H9 (cell line): Measurements from ENCODE around the gene SYNE2. TPM values are rescaled to one million over a fixed set of nuclear protein-coding genes. Genes with fewer than 3 reads are reported as not detected.

Experiments used
- DNase-seq: peaks from one replicate; pipeline ENCODE4 v3.0.0-alpha.2; 2017
- H2AFZ ChIP-seq: one replicate; pipeline ENCODE4 v1.6.1; 2013; ENCODE audit warnings: mild to moderate bottlenecking, low read length, control low read depth, moderate library complexity
- H2AK5ac ChIP-seq: 2 replicates; pipeline ENCODE4 v1.6.1; 2013; ENCODE audit warnings: low read length, control low read depth, mixed read lengths; ENCODE audit not compliant: insufficient read length
- H2BK120ac ChIP-seq: one replicate; pipeline ENCODE4 v1.6.1; 2013; ENCODE audit warnings: low read depth, mild to moderate bottlenecking, low read length, control low read depth, inconsistent platforms; ENCODE audit not compliant: poor library complexity, severe bottlenecking
- H2BK12ac ChIP-seq: 2 replicates; pipeline ENCODE4 v1.6.1; 2013; ENCODE audit warnings: low read length, control low read depth, mixed read lengths, low read depth; ENCODE audit not compliant: insufficient read length
- H2BK15ac ChIP-seq: 2 replicates; pipeline ENCODE4 v1.6.1; 2013; ENCODE audit warnings: low read depth, low read length, control low read depth
- H2BK20ac ChIP-seq: one replicate; pipeline ENCODE4 v1.6.1; 2013; ENCODE audit warnings: low read depth, mild to moderate bottlenecking, low read length, control low read depth, inconsistent platforms; ENCODE audit not compliant: poor library complexity, severe bottlenecking
- H2BK5ac ChIP-seq: 2 replicates; pipeline ENCODE4 v1.6.1; 2013; ENCODE audit warnings: low read length, control low read depth, mixed read lengths; ENCODE audit not compliant: insufficient read length
- H3K14ac ChIP-seq: 2 replicates; pipeline ENCODE4 v1.6.1; 2013; ENCODE audit warnings: low read length, control low read depth; ENCODE audit not compliant: insufficient read depth
- H3K18ac ChIP-seq: 2 replicates; pipeline ENCODE4 v1.6.1; 2013; ENCODE audit warnings: low read depth, mild to moderate bottlenecking, mixed read lengths, low read length, control low read depth; ENCODE audit not compliant: insufficient read length
- H3K23ac ChIP-seq: 2 replicates; pipeline ENCODE4 v1.6.1; 2013; ENCODE audit warnings: low read length, control low read depth, mixed read lengths, low read depth; ENCODE audit not compliant: insufficient read length
- H3K23me2 ChIP-seq: 2 replicates; pipeline ENCODE4 v1.6.1; 2013; ENCODE audit warnings: low read depth, mild to moderate bottlenecking, mixed read lengths, low read length, control low read depth; ENCODE audit not compliant: insufficient read length, poor library complexity, severe bottlenecking
- H3K27ac ChIP-seq: 2 replicates; pipeline ENCODE4 v1.5.1; 2013; ENCODE audit warnings: low read length, control low read depth, mixed read lengths, low read depth; ENCODE audit not compliant: insufficient read length
- H3K27me3 ChIP-seq: 2 replicates; pipeline ENCODE4 v1.6.1; 2013; ENCODE audit warnings: low read length, control low read depth, inconsistent platforms; ENCODE audit not compliant: insufficient read depth
- H3K4ac ChIP-seq: 2 replicates; pipeline ENCODE4 v1.6.1; 2013; ENCODE audit warnings: low read depth, mild to moderate bottlenecking, control low read depth, inconsistent platforms, low read length, moderate library complexity
- H3K4me1 ChIP-seq: 2 replicates; pipeline ENCODE4 v1.6.1; 2013; ENCODE audit warnings: low read length, control low read depth, inconsistent platforms; ENCODE audit not compliant: insufficient read depth
- H3K4me2 ChIP-seq: 2 replicates; pipeline ENCODE4 v1.6.1; 2013; ENCODE audit warnings: low read length, control low read depth, mixed read lengths; ENCODE audit not compliant: insufficient read length, insufficient read depth
- H3K56ac ChIP-seq: 2 replicates; pipeline ENCODE4 v1.6.1; 2013; ENCODE audit warnings: low read depth, mild to moderate bottlenecking, mixed read lengths, low read length, control low read depth; ENCODE audit not compliant: insufficient read length
- H3K79me1 ChIP-seq: 2 replicates; pipeline ENCODE4 v1.6.1; 2013; ENCODE audit warnings: low read depth, mild to moderate bottlenecking, moderate library complexity, low read length, control low read depth, inconsistent platforms; ENCODE audit not compliant: insufficient read depth, poor library complexity, severe bottlenecking
- H3K79me2 ChIP-seq: 2 replicates; pipeline ENCODE4 v1.6.1; 2013; ENCODE audit warnings: low read length, control low read depth, inconsistent platforms; ENCODE audit not compliant: insufficient read depth
- H3K9ac ChIP-seq: 2 replicates; pipeline ENCODE4 v1.6.1; 2013; ENCODE audit warnings: low read length, control low read depth, mixed read lengths; ENCODE audit not compliant: insufficient read length; ENCODE audit errors: extremely low read depth
- H3K9me3 ChIP-seq: one replicate; pipeline ENCODE4 v1.6.1; 2013; ENCODE audit warnings: low read depth, low read length, inconsistent platforms; ENCODE audit not compliant: control insufficient read depth
- H3T11ph ChIP-seq: one replicate; pipeline ENCODE4 v1.6.1; 2013; ENCODE audit warnings: mild to moderate bottlenecking, low read length, control low read depth, inconsistent platforms
- H4K20me1 ChIP-seq: one replicate; pipeline ENCODE4 v1.6.1; 2013; ENCODE audit not compliant: control insufficient read depth, insufficient read length, insufficient read depth
- H4K5ac ChIP-seq: 2 replicates; pipeline ENCODE4 v1.6.1; 2013; ENCODE audit warnings: low read depth, mild to moderate bottlenecking, mixed read lengths, low read length, control low read depth; ENCODE audit not compliant: insufficient read length
- H4K8ac ChIP-seq: replicated peaks from 2 replicates; pipeline ENCODE4 v1.6.1; 2013; ENCODE audit warnings: low read length, control low read depth, mixed read lengths, low read depth; ENCODE audit not compliant: insufficient read length
- H4K91ac ChIP-seq: 2 replicates; pipeline ENCODE4 v1.6.1; 2013; ENCODE audit warnings: low read depth, mild to moderate bottlenecking, moderate library complexity, mixed read lengths, low read length, control low read depth; ENCODE audit not compliant: insufficient read length
- H3K27ac Mint-ChIP-seq, 3 experiments: 2 replicates in 2 of 3; 3 replicates in 1 of 3; pipeline ENCODE4 v1.8.0; 2020 to 2021; ENCODE audit warnings: mixed read lengths in 3 of 3, mild to moderate bottlenecking in 1 of 3, moderate library complexity in 1 of 3
- H3K27me3 Mint-ChIP-seq: 2 replicates; pipeline ENCODE4 v1.8.0; 2021; ENCODE audit warnings: low read depth, mild to moderate bottlenecking, moderate library complexity, mixed read lengths
- H3K36me3 Mint-ChIP-seq, 3 experiments: 2 replicates in 2 of 3; 3 replicates in 1 of 3; pipeline ENCODE4 v1.8.0; 2020 to 2021; ENCODE audit warnings: low read depth in 3 of 3, mixed read lengths in 3 of 3; ENCODE audit not compliant: insufficient read depth in 1 of 3
- H3K4me1 Mint-ChIP-seq, 2 experiments: 2 replicates each; pipeline ENCODE4 v1.8.0; 2020; ENCODE audit warnings: mixed read lengths in 2 of 2
- H3K4me3 Mint-ChIP-seq, 2 experiments: 2 replicates in 1 of 2; 3 replicates in 1 of 2; pipeline ENCODE4 v1.8.0; 2020 to 2021; ENCODE audit warnings: mild to moderate bottlenecking in 2 of 2, mixed read lengths in 2 of 2, moderate library complexity in 1 of 2
- H3K9me3 Mint-ChIP-seq, 2 experiments: 2 replicates in 1 of 2; 3 replicates in 1 of 2; pipeline ENCODE4 v1.8.0; 2020; ENCODE audit warnings: mild to moderate bottlenecking in 2 of 2, mixed read lengths in 2 of 2, moderate library complexity in 1 of 2
- CTCF ChIP-seq: fragments of 200-600 bp; sonication (generic); conservative IDR thresholded peaks from 3 replicates; pipeline ENCODE4 v1.8.0; 2021; ENCODE audit warnings: antibody characterized with exemption, mild to moderate bottlenecking
- WGBS: extraction: QIAGEN DNeasy Blood & Tissue Kit; methylation state at CpG from one replicate; pipeline ENCODE4 v1.1.7; 2013; ENCODE audit warnings: missing lambda C conversion rate, low lambda C conversion rate, mixed read lengths; ENCODE audit not compliant: insufficient read length; ENCODE audit errors: extremely low coverage; 5-methylcytosine and 5-hydroxymethylcytosine counted together
- total RNA-seq: library from RNA; stranded (reverse); gene quantifications from 2 replicates; pipeline ENCODE4 v1.2.1, GENCODE V29; 2021

Gene SYNE2
- total RNA-seq, 1 experiment from 2014 or later: 43.3 TPM

- H3T11ph ChIP-seq: no peak overlapping the region
- no peak overlapping the region for H3K27ac ChIP-seq
- H2BK5ac ChIP-seq: no peak overlapping the region
- H4K20me1 ChIP-seq: peaks cover 3% of the 10 kb centered on the region
- no peaks in the 10 kb centered on the region for H3K9me3 ChIP-seq
- H3K18ac ChIP-seq: no peak overlapping the region
- no peak for DNase-seq
- H3K79me1 ChIP-seq: no peaks in the 10 kb centered on the region
- H2BK120ac ChIP-seq: no peak overlapping the region
- Mint-ChIP-seq H3K27me3 (no peaks in the 10 kb centered on the region), H3K4me1 (peaks cover 14 to 17% of the 10 kb centered on the region in 2 experiments), H3K27ac (peak overlapping the region in 1 of 3 experiments; percentile 89; a peak in 2 of 7 replicates), H3K4me3 (no peak overlapping the region), H3K36me3 (peaks cover 6 to 19% (median 16%) of the 10 kb centered on the region in 3 experiments; a peak in 4 of 7 replicates), H3K9me3 (no peaks in the 10 kb centered on the region)
- H3K27me3 ChIP-seq: no peaks in the 10 kb centered on the region
- H2BK20ac ChIP-seq: no peak overlapping the region
- H2BK15ac ChIP-seq: no peak overlapping the region
- no peak overlapping the region for H2BK12ac ChIP-seq
- H3K4me1 ChIP-seq: no peaks in the 10 kb centered on the region; the same call in 1 of the 2 replicates
- H2AK5ac ChIP-seq: no peak overlapping the region
- H3K9ac ChIP-seq: no peak overlapping the region
- no peak overlapping the region for H3K4ac ChIP-seq
- no peaks in the 10 kb centered on the region for H3K23me2 ChIP-seq
- H3K79me2 ChIP-seq: no peaks in the 10 kb centered on the region
- no peak overlapping the region for H4K91ac ChIP-seq
- H4K5ac ChIP-seq: no peak overlapping the region
- H4K8ac ChIP-seq: no peak overlapping the region
- TF ChIP-seq CTCF: no peak
- no peak overlapping the region for H3K4me2 ChIP-seq
- H3K56ac ChIP-seq: no peak overlapping the region
- no peak overlapping the region for H3K14ac ChIP-seq
- no CpG with 5 or more reads among the region's 1 CpG for WGBS
- H2AFZ ChIP-seq: no peak overlapping the region
- no peak overlapping the region for H3K23ac ChIP-seq
These were observed 208.9 kb downstream of the SYNE2 start for GRCh38 chr14:64061706-64062105.
